GM12891 (cell line): ENCODE results near the gene BTAF1.
"Not testable (repeated sequence)": the region's sequence is repeated elsewhere in the genome, so short reads cannot be mapped to it uniquely, and the experiment has no call there.

Experiments used
- POLR2A ChIP-seq: IDR thresholded peaks from 2 replicates; pipeline ENCODE4 v1.6.1; 2011; ENCODE audit warnings: low read depth, low read length, control low read depth
- POLR2AphosphoS5 ChIP-seq: IDR thresholded peaks from 2 replicates; pipeline ENCODE4 v1.6.1; 2011; ENCODE audit warnings: low read depth, low read length, control low read depth

- not testable (repeated sequence) for TF ChIP-seq POLR2AphosphoS5, POLR2A
Measured at GRCh38 chr10:92033070-92033469, 109.5 kb downstream of the BTAF1 start.
